Measurements from ENCODE around the gene ZBED6. TPM values are rescaled to one million over a fixed set of nuclear protein-coding genes. Genes with fewer than 3 reads are reported as not detected.
"Not testable (repeated sequence)": the region's sequence is repeated elsewhere in the genome, so short reads cannot be mapped to it uniquely, and the experiment has no call there.

ZBED6 gene
- total and polyA plus RNA-seq, 10 of the 15 experiments (the other 5 are each of a cell fraction or from before 2014, with no cell fraction given): 0.13 to 15.9 (median 4.8) TPM

GRCh38 chr1:203828503-203828902 lies 33.1 kb downstream of the ZBED6 start (continued):
- TF ChIP-seq PAX5 (IDR thresholded peaks at IDR 0.05; ENCODE audit: borderline replicate concordance, low read depth, low read length): no peak

- H4K20me1 ChIP-seq (ENCODE audit: control insufficient read depth, insufficient read depth); DNase-seq (ENCODE audit: low read depth, low spot score); H3K27ac ChIP-seq (ENCODE audit: control insufficient read depth, insufficient read depth); H3K79me2 ChIP-seq (ENCODE audit: control insufficient read depth, insufficient read depth, low read length); H3K27me3 ChIP-seq (replicated peaks in 1 of 2; ENCODE audit: control insufficient read depth in 2 of 2, insufficient read depth in 2 of 2, low read length in 1 of 2); intact Hi-C loops (cut with micrococcal nuclease; ENCODE audit: unreplicated experiment); BruUV-seq (replicated peaks); H3K4me3 ChIP-seq; H3K4me2 ChIP-seq (ENCODE audit: control insufficient read depth, insufficient read depth); H3K4me1 ChIP-seq (ENCODE audit: control insufficient read depth, insufficient read depth, low read length); in situ Hi-C loops (cut with MboI); H3K9ac ChIP-seq (ENCODE audit: control insufficient read depth, insufficient read depth, low read length); H2AFZ ChIP-seq (ENCODE audit: control insufficient read depth, low read depth, low read length); FAIRE-seq; RAD21 ChIA-PET (ENCODE audit: unreplicated experiment); ATAC-seq; H3K9me3 ChIP-seq (replicated peaks; ENCODE audit: control insufficient read depth, insufficient read depth, low read length); POLR2A ChIA-PET: not testable (repeated sequence)
- 74% methylated on average over 5 of the region's 5 CpGs for WGBS (ENCODE audit: insufficient coverage, insufficient replicate concordance, low lambda C conversion rate, missing lambda C conversion rate)
- H3K36me3 ChIP-seq (ENCODE audit: control insufficient read depth in 2 of 2, insufficient read depth in 2 of 2, low read length in 1 of 2): peaks cover 0 to 26% of the 10 kb centered on the region in 2 experiments; a peak in 3 of 4 replicates
- ChIA-PET CTCF (interaction anchor here (1.1 kb wide), 1 partner anchor 14 kb away, joined by 5 read pairs; no protein-coding TSS in a partner anchor), SMC1A (ENCODE audit: uncharacterized antibody, unreplicated experiment) (interaction anchor here (0.9 kb wide), 1 partner anchor 17 kb away, joined by 3 read pairs; no protein-coding TSS in a partner anchor)
- TF ChIP-seq SPI1 (IDR thresholded peaks at IDR 0.05; ENCODE audit: borderline replicate concordance, insufficient read depth, low read depth, low read length): 0 out of 2 replicates have a peak, but pooled peaks have one; percentile 25
These were observed 33.8 kb downstream of the ZBED6 start for GRCh38 chr1:203829247-203829646.

- RAD21 ChIA-PET (ENCODE audit: unreplicated experiment): no interaction called here
- H4K20me1 ChIP-seq (ENCODE audit: control insufficient read depth, insufficient read depth): no peaks in the 10 kb centered on the region
- no peaks in the 10 kb centered on the region for H3K27me3 ChIP-seq (replicated peaks in 1 of 2; ENCODE audit: control insufficient read depth in 2 of 2, insufficient read depth in 2 of 2, low read length in 1 of 2)
- H3K4me1 ChIP-seq (ENCODE audit: control insufficient read depth, insufficient read depth, low read length): no peaks in the 10 kb centered on the region
- WGBS (ENCODE audit: insufficient coverage, insufficient replicate concordance, low lambda C conversion rate, missing lambda C conversion rate): 98% methylated on average over 3 of the region's 3 CpGs
- no peak overlapping the region for H2AFZ ChIP-seq (ENCODE audit: control insufficient read depth, low read depth, low read length)
- intact Hi-C loops (cut with micrococcal nuclease; ENCODE audit: unreplicated experiment): no loop called here
- H3K4me3 ChIP-seq: no peak overlapping the region
- POLR2A ChIA-PET: no interaction called here
- FAIRE-seq (no peak), ATAC-seq (no peak), DNase-seq (ENCODE audit: low read depth, low spot score) (no peak)
- peaks cover 2 to 34% of the 10 kb centered on the region in 2 experiments for H3K36me3 ChIP-seq (ENCODE audit: control insufficient read depth in 2 of 2, insufficient read depth in 2 of 2, low read length in 1 of 2)
- no peak overlapping the region for H3K9ac ChIP-seq (ENCODE audit: control insufficient read depth, insufficient read depth, low read length)
- H3K27ac ChIP-seq (ENCODE audit: control insufficient read depth, insufficient read depth): no peak overlapping the region
- in situ Hi-C loops (cut with MboI): no loop called here
- SMC1A ChIA-PET (ENCODE audit: uncharacterized antibody, unreplicated experiment): interaction anchor here (1.1 kb wide), 1 partner anchor 25 kb away, joined by 3 read pairs; the partner anchor contains the start of gene SNRPE
- CTCF ChIA-PET: interaction anchor here (1.0 to 1.6 kb wide), 6 partner anchors 10 to 331 kb away, joined by 3 to 5 read pairs (median 4); no protein-coding TSS in a partner anchor
- no peaks in the 10 kb centered on the region for H3K9me3 ChIP-seq (replicated peaks; ENCODE audit: control insufficient read depth, insufficient read depth, low read length)
- BruUV-seq (replicated peaks): TSS peak; percentile 18
- no peak overlapping the region for H3K4me2 ChIP-seq (ENCODE audit: control insufficient read depth, insufficient read depth)
- H3K79me2 ChIP-seq (ENCODE audit: control insufficient read depth, insufficient read depth, low read length): no peaks in the 10 kb centered on the region
- no peak for TF ChIP-seq SMAD1 (IDR thresholded peaks at IDR 0.05; ENCODE audit: low read depth, partially characterized antibody)
- TF ChIP-seq CHD4 (IDR thresholded peaks at IDR 0.05): no peak
- TF ChIP-seq NR2C2 (IDR thresholded peaks at IDR 0.05; ENCODE audit: borderline replicate concordance, control insufficient read depth, insufficient read length, low read depth): no peak
- no peak for TF ChIP-seq NFXL1 (IDR thresholded peaks at IDR 0.05; ENCODE audit: borderline replicate concordance)
- TF ChIP-seq, protein P1, sequence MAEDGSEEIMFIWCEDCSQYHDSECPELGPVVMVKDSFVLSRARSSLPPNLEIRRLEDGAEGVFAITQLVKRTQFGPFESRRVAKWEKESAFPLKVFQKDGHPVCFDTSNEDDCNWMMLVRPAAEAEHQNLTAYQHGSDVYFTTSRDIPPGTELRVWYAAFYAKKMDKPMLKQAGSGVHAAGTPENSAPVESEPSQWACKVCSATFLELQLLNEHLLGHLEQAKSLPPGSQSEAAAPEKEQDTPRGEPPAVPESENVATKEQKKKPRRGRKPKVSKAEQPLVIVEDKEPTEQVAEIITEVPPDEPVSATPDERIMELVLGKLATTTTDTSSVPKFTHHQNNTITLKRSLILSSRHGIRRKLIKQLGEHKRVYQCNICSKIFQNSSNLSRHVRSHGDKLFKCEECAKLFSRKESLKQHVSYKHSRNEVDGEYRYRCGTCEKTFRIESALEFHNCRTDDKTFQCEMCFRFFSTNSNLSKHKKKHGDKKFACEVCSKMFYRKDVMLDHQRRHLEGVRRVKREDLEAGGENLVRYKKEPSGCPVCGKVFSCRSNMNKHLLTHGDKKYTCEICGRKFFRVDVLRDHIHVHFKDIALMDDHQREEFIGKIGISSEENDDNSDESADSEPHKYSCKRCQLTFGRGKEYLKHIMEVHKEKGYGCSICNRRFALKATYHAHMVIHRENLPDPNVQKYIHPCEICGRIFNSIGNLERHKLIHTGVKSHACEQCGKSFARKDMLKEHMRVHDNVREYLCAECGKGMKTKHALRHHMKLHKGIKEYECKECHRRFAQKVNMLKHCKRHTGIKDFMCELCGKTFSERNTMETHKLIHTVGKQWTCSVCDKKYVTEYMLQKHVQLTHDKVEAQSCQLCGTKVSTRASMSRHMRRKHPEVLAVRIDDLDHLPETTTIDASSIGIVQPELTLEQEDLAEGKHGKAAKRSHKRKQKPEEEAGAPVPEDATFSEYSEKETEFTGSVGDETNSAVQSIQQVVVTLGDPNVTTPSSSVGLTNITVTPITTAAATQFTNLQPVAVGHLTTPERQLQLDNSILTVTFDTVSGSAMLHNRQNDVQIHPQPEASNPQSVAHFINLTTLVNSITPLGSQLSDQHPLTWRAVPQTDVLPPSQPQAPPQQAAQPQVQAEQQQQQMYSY (CRISPR knock-in tag; IDR thresholded peaks at IDR 0.05): no peak
- no peak for TF ChIP-seq TCF7 (IDR thresholded peaks at IDR 0.05; ENCODE audit: borderline replicate concordance)
- TF ChIP-seq POU2F2 (IDR thresholded peaks at IDR 0.05; ENCODE audit: borderline replicate concordance, low read depth, low read length): no peak
- no peak for TF ChIP-seq ATF3 (IDR thresholded peaks at IDR 0.05; ENCODE audit: borderline replicate concordance, extremely low read depth, low read depth, low read length)
- TF ChIP-seq LARP7 (IDR thresholded peaks at IDR 0.05): no peak
- TF ChIP-seq RAD21 (IDR thresholded peaks at IDR 0.05; ENCODE audit: insufficient read depth, low read depth, low read length): no peak
These were observed 40.1 kb downstream of the ZBED6 start for GRCh38 chr1:203835476-203835875.
